Type B pancreatic cell (in vitro differentiated cells): ENCODE measurements around the gene DDN. TPM values are rescaled to one million over a fixed set of nuclear protein-coding genes. Genes with fewer than 3 reads are reported as not detected.

ENCODE experiments used
- DNase-seq: peaks from one replicate; pipeline ENCODE4 v3.0.0; 2021; ENCODE audit warnings: mixed read lengths; ENCODE audit not compliant: unreplicated experiment; ENCODE audit errors: extremely low spot score
- H3K27ac Mint-ChIP-seq: 2 replicates; pipeline ENCODE4 v1.8.0; 2021; ENCODE audit warnings: mild to moderate bottlenecking, mixed read lengths
- H3K27me3 Mint-ChIP-seq: 2 replicates; pipeline ENCODE4 v1.8.0; 2021; ENCODE audit warnings: mixed read lengths
- H3K36me3 Mint-ChIP-seq: 2 replicates; pipeline ENCODE4 v1.8.0; 2021; ENCODE audit warnings: mixed read lengths
- H3K4me1 Mint-ChIP-seq: one replicate; pipeline ENCODE4 v1.8.0; 2021; ENCODE audit warnings: mixed read lengths; ENCODE audit not compliant: unreplicated experiment
- H3K4me3 Mint-ChIP-seq: 2 replicates; pipeline ENCODE4 v1.8.0; 2021; ENCODE audit warnings: mild to moderate bottlenecking, mixed read lengths
- H3K9me3 Mint-ChIP-seq: 2 replicates; pipeline ENCODE4 v1.8.0; 2021; ENCODE audit warnings: mixed read lengths
- total RNA-seq: library from RNA; stranded (reverse); gene quantifications from 2 replicates; pipeline ENCODE4 v1.2.1, GENCODE V29; 2021; ENCODE audit warnings: low replicate concordance
- TF ChIP-seq, protein P1 (sequence below): fragments of 200-600 bp; sonication (generic); conservative IDR thresholded peaks from 2 replicates; pipeline ENCODE4 v1.5.0; 2021; ENCODE audit warnings: antibody characterized with exemption, mild to moderate bottlenecking

Gene DDN
- total RNA-seq, 1 donor from 2014 or later: 8.8 TPM

DNA sequence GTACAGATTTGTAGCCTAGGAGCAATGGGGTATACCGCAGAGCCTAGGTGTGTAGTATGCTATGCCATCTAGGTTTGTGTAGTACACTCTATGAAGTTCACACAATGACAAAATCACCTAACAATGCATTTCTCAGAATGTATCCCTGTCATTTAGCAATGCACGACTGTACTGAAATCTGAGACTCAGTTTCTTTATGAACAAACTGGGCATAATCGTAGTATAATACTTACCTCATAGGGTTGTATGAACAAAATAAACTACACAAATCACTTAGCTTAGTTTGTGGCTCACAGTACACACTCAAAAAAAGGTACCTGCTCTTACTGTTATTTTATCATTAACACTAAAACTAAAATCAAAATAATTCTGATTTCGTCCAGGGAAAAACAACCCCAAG, 26.3 kb upstream of the DDN start:
- Mint-ChIP-seq H3K4me3 (no peak overlapping the region), H3K9me3 (no peaks in the 10 kb centered on the region), H3K4me1 (no peaks in the 10 kb centered on the region), H3K36me3 (peaks cover 13% of the 10 kb centered on the region), H3K27ac (no peak overlapping the region), H3K27me3 (no peaks in the 10 kb centered on the region)
- no peak for DNase-seq
- TF ChIP-seq, protein P1, sequence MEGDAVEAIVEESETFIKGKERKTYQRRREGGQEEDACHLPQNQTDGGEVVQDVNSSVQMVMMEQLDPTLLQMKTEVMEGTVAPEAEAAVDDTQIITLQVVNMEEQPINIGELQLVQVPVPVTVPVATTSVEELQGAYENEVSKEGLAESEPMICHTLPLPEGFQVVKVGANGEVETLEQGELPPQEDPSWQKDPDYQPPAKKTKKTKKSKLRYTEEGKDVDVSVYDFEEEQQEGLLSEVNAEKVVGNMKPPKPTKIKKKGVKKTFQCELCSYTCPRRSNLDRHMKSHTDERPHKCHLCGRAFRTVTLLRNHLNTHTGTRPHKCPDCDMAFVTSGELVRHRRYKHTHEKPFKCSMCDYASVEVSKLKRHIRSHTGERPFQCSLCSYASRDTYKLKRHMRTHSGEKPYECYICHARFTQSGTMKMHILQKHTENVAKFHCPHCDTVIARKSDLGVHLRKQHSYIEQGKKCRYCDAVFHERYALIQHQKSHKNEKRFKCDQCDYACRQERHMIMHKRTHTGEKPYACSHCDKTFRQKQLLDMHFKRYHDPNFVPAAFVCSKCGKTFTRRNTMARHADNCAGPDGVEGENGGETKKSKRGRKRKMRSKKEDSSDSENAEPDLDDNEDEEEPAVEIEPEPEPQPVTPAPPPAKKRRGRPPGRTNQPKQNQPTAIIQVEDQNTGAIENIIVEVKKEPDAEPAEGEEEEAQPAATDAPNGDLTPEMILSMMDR: no peak

DNA sequence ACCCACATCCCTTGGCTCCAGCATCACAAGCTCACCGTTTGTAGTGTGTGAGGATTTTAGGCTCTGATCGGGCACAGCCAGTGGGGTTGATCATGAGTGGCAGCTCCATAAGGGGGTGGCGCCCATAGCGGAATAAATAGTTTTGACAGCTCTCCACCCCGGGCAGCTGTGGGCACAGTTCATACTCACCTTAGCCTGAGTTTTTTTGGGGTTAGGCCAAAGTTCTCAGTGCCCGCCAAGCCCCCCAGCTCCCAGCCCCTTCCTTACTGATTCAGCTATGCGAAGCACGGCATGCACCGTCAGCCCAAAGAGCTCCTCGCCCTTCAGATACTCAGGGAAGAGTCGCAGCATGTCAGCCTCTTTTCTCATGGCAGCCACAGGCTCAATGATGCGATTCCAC, 25.4 kb upstream of the DDN start:
- Mint-ChIP-seq H3K36me3 (peaks cover 13% of the 10 kb centered on the region), H3K4me3 (no peak overlapping the region), H3K4me1 (peaks cover 4% of the 10 kb centered on the region), H3K27ac (no peak overlapping the region), H3K9me3 (no peaks in the 10 kb centered on the region), H3K27me3 (no peaks in the 10 kb centered on the region)
- DNase-seq: no peak
- TF ChIP-seq, protein P1: no peak

DNA sequence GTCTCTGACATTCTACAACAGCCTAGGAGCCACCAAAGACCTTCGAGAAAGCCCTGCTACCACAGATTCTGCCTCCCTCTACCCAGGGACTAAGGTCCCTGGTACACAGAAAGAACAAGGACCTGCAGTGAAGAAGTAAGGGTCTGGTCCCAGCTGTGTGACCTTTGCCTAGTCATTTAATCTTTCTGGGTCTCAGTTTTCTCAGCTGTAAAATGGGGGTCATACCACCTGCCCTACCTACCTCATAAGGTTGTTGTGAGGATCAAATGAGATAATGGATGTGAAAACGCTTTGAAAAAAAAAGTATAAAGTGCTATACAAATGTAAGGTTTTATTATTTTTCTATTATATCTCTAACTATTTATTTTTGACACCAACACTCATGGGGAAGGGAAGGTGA, 24.6 kb upstream of the DDN start:
- Mint-ChIP-seq H3K27me3 (no peaks in the 10 kb centered on the region), H3K36me3 (peaks cover 13% of the 10 kb centered on the region), H3K9me3 (no peaks in the 10 kb centered on the region), H3K4me1 (peaks cover 9% of the 10 kb centered on the region), H3K4me3 (no peak overlapping the region), H3K27ac (no peak overlapping the region)
- TF ChIP-seq, protein P1: no peak
- DNase-seq: no peak

DNA sequence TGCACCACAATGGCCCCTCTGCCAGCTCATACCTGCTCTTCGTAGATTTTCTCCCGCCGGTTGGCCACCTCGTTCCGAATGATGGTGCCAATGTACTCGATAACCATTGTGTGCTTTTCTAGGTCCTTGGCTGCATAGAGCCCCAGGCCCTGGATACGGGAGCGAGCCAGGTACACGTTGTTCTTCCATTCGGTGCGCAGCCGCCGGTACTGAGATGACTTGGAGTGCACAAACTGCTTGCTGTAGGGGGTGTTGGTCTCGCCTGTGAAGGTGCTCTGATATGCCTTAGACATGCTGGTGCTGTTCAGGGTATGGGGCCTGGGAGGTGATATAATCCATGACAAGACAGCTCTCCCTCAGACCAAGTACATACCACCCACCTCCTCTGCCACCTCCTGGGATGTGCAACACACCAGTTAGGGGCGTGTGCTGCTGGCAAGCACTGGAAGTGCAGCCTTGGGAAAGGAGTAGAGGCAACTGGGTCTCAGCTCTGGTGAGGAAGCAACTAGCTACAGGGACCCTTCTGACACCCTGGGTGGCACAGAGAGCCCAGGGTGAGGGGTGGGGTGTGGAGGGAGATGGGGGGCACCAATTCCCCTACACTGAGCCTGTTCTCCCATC, 23.5 kb upstream of the DDN start:
- Mint-ChIP-seq H3K4me1 (peaks cover 14% of the 10 kb centered on the region), H3K27me3 (no peaks in the 10 kb centered on the region), H3K36me3 (peaks cover 13% of the 10 kb centered on the region), H3K9me3 (no peaks in the 10 kb centered on the region), H3K27ac (peak overlapping the region; percentile 11), H3K4me3 (no peak overlapping the region)
- TF ChIP-seq, protein P1: no peak
- no peak for DNase-seq

DNA sequence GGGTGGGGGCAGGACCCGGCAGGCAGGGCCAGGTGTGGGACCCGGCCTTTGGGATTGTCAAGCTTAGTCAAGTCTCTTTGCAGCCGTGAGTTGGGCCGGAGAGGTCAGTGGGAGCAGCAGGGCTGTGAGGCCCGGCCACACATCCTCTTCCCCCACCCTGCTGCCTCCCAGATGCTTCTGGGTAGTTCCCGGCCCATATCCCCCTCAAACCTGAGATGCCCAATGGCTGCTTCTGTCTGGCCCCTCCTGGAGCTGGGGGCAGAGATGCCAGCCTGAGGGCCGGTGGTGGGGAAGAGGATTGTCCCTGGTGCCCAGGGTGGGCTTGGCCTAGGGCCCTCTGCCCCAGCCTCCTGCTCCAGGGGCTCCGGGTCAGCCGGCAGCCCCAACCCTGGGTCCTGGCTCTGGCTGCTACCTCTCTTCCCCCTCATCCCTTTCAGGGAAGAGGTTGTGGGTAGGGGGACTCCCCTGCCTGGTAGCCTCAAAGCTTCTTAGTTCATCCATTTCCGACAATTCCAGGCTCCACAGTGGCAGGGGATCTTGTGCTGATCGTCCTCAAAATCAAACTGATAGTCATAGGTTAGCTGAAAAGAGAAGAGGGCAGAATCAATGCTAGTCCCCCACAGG, 22.2 kb upstream of the DDN start:
- Mint-ChIP-seq H3K4me1 (peaks cover 22% of the 10 kb centered on the region), H3K27ac (no peak overlapping the region), H3K27me3 (no peaks in the 10 kb centered on the region), H3K9me3 (no peaks in the 10 kb centered on the region), H3K4me3 (no peak overlapping the region), H3K36me3 (peaks cover 13% of the 10 kb centered on the region)
- TF ChIP-seq, protein P1: no peak
- DNase-seq: no peak
